VCaP (cell line): ENCODE data around the gene FITM1.

ENCODE experiments used
- H3K27ac ChIP-seq: fragments of 450-650 bp; 2 replicates; pipeline ENCODE4 v1.5.1; 2017
- CTCF ChIP-seq: fragments of 450-650 bp; conservative IDR thresholded peaks from 2 replicates; pipeline ENCODE4 v1.5.1; 2017; ENCODE audit warnings: mild to moderate bottlenecking, moderate library complexity

The FITM1 gene

GRCh38 chr14:24115422-24116127 lies 14.9 kb upstream of the FITM1 start:
- peak overlapping the region; percentile 95 for H3K27ac ChIP-seq
- TF ChIP-seq CTCF, result no peak

- TF ChIP-seq CTCF, result no peak
- peak overlapping the region; percentile 95; the same call in 1 of the 2 replicates for H3K27ac ChIP-seq
Measured at GRCh38 chr14:24116128-24116814, 14.2 kb upstream of the FITM1 start.

GRCh38 chr14:24117179-24117578 lies 13.3 kb upstream of the FITM1 start:
- no peak for TF ChIP-seq CTCF
- H3K27ac ChIP-seq, result no peak overlapping the region

- H3K27ac ChIP-seq, result no peak overlapping the region
- TF ChIP-seq CTCF, result no peak
Measured at GRCh38 chr14:24119691-24120090, 10.8 kb upstream of the FITM1 start.

- H3K27ac ChIP-seq, result no peak overlapping the region
- no peak for TF ChIP-seq CTCF
Measured at GRCh38 chr14:24121210-24121609, 9.2 kb upstream of the FITM1 start.

- TF ChIP-seq CTCF, result no peak
Measured at GRCh38 chr14:24122416-24122815, 8.0 kb upstream of the FITM1 start.

GRCh38 chr14:24122898-24123297 lies 7.6 kb upstream of the FITM1 start:
- no peak overlapping the region for H3K27ac ChIP-seq
- no peak for TF ChIP-seq CTCF

More at GRCh38 chr14:24122416-24122815, 8.0 kb upstream of the FITM1 start:
- H3K27ac ChIP-seq, result no peak overlapping the region
